ENCODE data around the gene UBE2E2.
"Not testable (repeated sequence)": the region's sequence is repeated elsewhere in the genome, so short reads cannot be mapped to it uniquely, and the experiment has no call there.

The UBE2E2 gene

GRCh38 chr3:23169551-23169950, 33.6 kb upstream of the UBE2E2 start:
- H3K27me3 Mint-ChIP-seq (ENCODE audit: low read depth): no peaks in the 10 kb centered on the region
- no peak for TF ChIP-seq CTCF (IDR thresholded peaks at IDR 0.05; ENCODE audit: unreplicated experiment in 3 of 3)
- peaks cover 7% of the 10 kb centered on the region for H3K9me3 Mint-ChIP-seq
- no peak overlapping the region for H3K4me3 Mint-ChIP-seq
- no peak overlapping the region for H3K27ac Mint-ChIP-seq
- peaks cover 5% of the 10 kb centered on the region for H3K4me1 Mint-ChIP-seq
- no peaks in the 10 kb centered on the region for H3K36me3 Mint-ChIP-seq (ENCODE audit: low read depth)

GRCh38 chr3:23170291-23170690, 32.8 kb upstream of the UBE2E2 start:
- Mint-ChIP-seq H3K9me3 (peaks cover 7% of the 10 kb centered on the region), H3K36me3 (ENCODE audit: low read depth) (no peaks in the 10 kb centered on the region), H3K4me1 (peaks cover 8% of the 10 kb centered on the region), H3K27ac (no peak overlapping the region), H3K27me3 (ENCODE audit: low read depth) (no peaks in the 10 kb centered on the region), H3K4me3 (no peak overlapping the region)
- TF ChIP-seq CTCF (IDR thresholded peaks at IDR 0.05; ENCODE audit: unreplicated experiment in 3 of 3): no peak

- H3K27ac Mint-ChIP-seq: no peak overlapping the region
- no peak overlapping the region for H3K4me3 Mint-ChIP-seq
- H3K36me3 Mint-ChIP-seq (ENCODE audit: low read depth): no peaks in the 10 kb centered on the region
- no peaks in the 10 kb centered on the region for H3K27me3 Mint-ChIP-seq (ENCODE audit: low read depth)
- H3K9me3 Mint-ChIP-seq: peaks cover 7% of the 10 kb centered on the region
- peaks cover 8% of the 10 kb centered on the region for H3K4me1 Mint-ChIP-seq
- TF ChIP-seq CTCF (IDR thresholded peaks at IDR 0.05; ENCODE audit: unreplicated experiment in 3 of 3): no peak
Measured at GRCh38 chr3:23172059-23172458, 31.1 kb upstream of the UBE2E2 start.

GRCh38 chr3:23174426-23175039, 28.6 kb upstream of the UBE2E2 start:
- Mint-ChIP-seq H3K27me3 (ENCODE audit: low read depth) (no peaks in the 10 kb centered on the region), H3K9me3 (peaks cover 11% of the 10 kb centered on the region), H3K4me1 (peaks cover 8% of the 10 kb centered on the region), H3K4me3 (no peak overlapping the region), H3K36me3 (ENCODE audit: low read depth) (no peaks in the 10 kb centered on the region), H3K27ac (no peak overlapping the region)
- TF ChIP-seq CTCF (IDR thresholded peaks at IDR 0.05; ENCODE audit: unreplicated experiment in 3 of 3): no peak

- H3K27me3 Mint-ChIP-seq (ENCODE audit: low read depth): no peaks in the 10 kb centered on the region
- H3K4me1 Mint-ChIP-seq: peaks cover 8% of the 10 kb centered on the region
- no peaks in the 10 kb centered on the region for H3K36me3 Mint-ChIP-seq (ENCODE audit: low read depth)
- H3K9me3 Mint-ChIP-seq: peaks cover 4% of the 10 kb centered on the region
- TF ChIP-seq CTCF (IDR thresholded peaks at IDR 0.05; ENCODE audit: unreplicated experiment in 3 of 3): no peak
- no peak overlapping the region for H3K27ac Mint-ChIP-seq
- no peak overlapping the region for H3K4me3 Mint-ChIP-seq
Measured at GRCh38 chr3:23175341-23176083, 27.6 kb upstream of the UBE2E2 start.

- not testable (repeated sequence) for H3K4me1 Mint-ChIP-seq; H3K27ac Mint-ChIP-seq; H3K9me3 Mint-ChIP-seq; H3K4me3 Mint-ChIP-seq; H3K27me3 Mint-ChIP-seq (ENCODE audit: low read depth); H3K36me3 Mint-ChIP-seq (ENCODE audit: low read depth)
Measured at GRCh38 chr3:23176839-23177238, 26.3 kb upstream of the UBE2E2 start.
